T-helper 1 cell treated with Interleukin-12 subunit alpha and Interleukin-12 subunit beta and Interleukin-4 antibody, amounts not matched to agents 30 ng/mL and 1 ng/mL, for 36 hours (primary cell): ENCODE measurements around the gene GNAO1. TPM values are rescaled to one million over a fixed set of nuclear protein-coding genes. Genes with fewer than 3 reads are reported as not detected.

Experiments used
- intact Hi-C: fragments of 100-400 bp; cut with micrococcal nuclease; formaldehyde crosslinking; loops from one replicate; pipeline ENCODE4 v1.15.1; 2024
- total RNA-seq: library from RNA; stranded (reverse); gene quantifications from 2 replicates; pipeline ENCODE4 v1.2.3, GENCODE V29; 2022

The GNAO1 gene
- total RNA-seq, 1 donor from 2014 or later, result 2.1 TPM

DNA sequence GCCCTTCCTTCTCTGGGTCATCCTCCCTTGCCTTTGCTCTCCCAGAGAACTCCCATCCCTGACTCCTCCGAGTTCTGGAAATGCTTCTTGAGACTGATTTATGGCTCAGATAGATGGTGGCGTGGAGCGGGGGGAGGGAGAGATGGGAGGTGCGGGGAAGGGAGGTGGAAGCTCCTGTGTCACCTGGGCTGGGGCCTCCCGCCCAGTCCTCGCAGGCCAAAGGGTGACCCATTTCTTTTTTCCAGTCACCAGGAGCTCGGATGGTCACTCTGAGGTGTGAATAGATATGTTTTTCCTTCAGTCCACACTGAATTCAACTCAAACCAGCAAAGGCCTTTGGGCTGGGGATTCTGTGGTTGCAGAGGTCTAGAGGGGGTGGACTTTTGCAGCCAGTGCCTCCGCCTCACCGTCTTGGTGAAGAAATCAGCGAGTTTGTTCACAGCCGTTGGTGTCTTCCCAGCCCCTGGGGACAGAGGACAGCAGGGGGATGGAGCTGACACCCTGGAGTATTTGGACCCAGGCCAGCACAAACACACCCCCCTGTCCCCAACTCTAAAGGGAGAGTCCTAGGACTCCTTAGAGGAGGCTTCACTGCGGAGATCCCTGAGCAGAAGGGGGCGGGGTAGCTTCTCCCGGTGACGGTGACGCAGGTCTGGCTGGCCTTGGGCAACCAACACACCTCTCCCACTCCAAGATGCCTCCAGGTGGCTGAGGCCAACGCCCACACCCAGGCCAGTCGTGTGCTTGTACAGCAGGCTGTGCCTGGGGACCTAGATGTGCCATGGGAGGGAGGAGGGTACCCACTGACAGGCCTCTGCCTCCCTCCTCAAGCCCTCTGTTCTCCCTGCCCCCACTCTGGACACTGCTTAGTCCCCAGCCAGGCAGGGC, 153.5 kb downstream of the GNAO1 start:
- intact Hi-C loops, result no loop called here

DNA sequence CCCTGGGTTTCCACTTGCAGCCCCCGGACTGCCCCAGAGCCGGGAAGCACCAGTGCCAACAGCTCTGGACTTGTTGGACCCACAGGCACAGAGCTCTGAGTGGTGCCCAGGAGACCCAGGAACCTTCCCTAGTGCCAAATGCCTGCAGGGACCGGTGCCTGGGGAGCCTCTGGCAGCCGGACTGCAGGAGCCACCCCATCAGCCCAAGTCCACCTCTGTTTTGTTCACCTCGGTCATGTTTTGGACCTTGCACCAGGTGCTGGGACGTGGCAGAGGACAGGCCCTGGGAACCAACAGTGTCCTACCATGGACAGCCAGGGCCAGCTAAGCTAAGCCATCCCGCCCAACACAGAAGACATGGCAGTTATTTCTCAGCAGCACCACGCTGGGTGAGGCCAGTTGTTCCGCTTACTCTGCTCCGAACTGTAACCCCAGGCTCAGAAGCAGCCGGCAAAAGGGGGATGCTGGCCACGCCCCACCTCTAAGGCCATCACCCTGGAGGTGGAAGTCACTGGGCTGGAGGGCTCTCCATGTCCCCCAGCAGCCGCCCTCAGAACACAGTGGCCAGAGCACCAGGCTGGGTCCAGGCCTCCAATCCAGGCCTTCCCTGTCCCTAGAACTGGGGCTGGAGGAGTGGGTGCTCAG, 154.2 kb downstream of the GNAO1 start:
- intact Hi-C loops, result no loop called here

- intact Hi-C loops, result no loop called here
Measured at GRCh38 chr16:56346131-56346890, 155.0 kb downstream of the GNAO1 start.

DNA sequence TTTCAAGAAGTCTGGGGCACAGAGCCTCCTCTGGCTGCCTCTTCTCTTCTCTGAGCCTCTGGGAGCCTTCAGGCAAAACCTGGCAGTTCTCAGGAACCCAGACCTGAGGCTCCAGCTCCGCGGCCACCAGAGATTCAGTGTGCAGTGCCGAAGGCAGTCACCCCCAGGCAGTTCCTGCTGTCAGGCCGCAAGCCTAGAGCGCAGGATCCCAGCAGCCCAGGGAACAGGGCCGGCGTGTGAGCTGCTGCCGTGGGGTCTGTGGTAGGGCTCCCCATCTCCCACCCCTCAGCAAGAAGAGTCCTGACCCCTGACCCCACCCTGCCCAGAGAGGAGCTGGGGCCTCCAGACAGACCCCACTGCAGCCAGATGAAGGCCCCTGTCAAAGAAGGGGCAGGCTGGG, 155.9 kb downstream of the GNAO1 start:
- intact Hi-C loops, result no loop called here

DNA sequence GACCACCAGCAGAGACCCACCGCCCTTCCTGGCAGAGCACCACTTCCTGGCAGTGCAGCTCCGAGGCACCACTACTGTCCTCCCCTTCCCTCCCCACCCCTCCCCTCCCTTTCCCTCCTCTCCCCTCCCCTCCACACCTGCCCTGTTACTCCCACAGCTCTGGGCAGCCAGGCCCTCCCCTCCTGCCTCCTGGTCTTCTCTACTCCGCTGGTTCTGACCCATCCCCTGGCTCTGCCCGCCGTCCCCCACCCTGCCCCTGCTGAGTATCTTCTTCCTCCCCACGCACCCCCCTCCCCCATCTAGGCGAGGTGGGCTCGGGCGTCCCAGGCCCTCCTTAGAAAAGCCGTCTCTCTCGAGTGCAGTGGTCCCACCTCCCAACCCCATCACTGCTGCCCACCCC, 156.4 kb downstream of the GNAO1 start:
- intact Hi-C loops, result no loop called here

- intact Hi-C loops, result no loop called here
Measured at GRCh38 chr16:56348168-56349085, 157.1 kb downstream of the GNAO1 start.

GRCh38 chr16:56349086-56349415, 157.8 kb downstream of the GNAO1 start:
- intact Hi-C loops, result no loop called here

- intact Hi-C loops, result no loop called here
Measured at GRCh38 chr16:56349711-56350161, 158.4 kb downstream of the GNAO1 start.

DNA sequence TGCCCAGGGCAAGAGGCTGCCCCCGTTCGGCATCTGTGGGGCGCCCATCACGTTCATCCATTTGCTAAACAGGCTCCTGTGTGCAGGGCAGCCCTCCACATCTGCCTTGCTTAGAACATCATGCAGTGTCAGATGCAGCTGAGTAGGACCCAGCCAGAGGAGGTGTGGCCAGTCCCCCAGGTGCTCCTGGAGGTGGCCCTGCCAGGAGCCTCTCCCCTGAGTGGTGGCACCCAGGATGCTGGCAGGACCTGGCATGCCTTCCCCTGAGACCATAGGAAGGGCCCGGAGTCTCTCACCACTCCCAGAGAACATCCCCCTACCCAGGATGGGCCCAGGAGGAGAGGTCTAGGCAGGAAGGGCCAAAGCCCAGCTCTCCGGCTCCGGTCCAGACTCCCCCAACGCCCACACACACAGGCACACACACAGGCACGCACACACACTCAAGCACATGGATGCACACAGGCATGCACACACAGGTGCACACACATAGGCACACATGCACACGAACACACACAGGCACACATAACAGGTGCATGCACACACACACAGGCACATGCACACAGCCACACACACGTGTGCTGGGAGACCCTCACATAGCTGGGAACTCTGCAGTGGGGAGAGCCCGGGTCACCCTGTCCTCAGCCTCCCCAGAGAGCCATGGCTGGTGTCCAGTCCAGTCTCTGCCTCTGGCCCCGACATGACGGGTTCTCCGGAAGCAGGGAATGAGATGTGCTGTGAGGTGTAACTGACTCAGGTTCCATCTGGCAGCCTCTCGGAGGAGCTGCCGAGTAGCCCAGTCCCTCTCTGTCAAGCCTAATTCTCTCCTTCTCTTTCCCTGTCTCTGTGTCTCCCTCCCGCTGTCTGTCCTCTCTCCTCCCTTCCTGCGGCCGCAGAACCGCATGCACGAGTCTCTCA, 159.5 kb downstream of the GNAO1 start:
- intact Hi-C loops, result no loop called here

DNA sequence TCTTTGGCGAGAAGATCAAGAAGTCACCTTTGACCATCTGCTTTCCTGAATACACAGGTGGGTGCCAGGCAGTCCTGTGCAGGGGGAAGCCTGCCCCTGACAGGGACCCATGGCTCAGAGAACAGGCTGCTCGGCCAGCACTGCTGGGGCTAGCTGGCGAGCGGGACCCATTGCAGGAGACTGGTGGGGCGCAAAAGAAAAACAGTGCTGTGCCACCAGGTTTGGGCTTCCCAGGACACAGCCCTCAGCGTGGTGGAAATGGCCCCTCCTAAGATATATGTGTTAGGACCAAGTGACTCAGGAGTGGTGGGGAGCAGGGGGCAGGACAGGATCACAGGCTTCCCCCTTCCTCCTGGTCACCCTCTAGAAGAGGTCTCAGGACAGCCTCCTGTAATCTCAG, 160.2 kb downstream of the GNAO1 start:
- intact Hi-C loops, result no loop called here

GRCh38 chr16:56352351-56353053, 161.2 kb downstream of the GNAO1 start:
- intact Hi-C loops, result no loop called here

GRCh38 chr16:56353054-56353921, 162.0 kb downstream of the GNAO1 start:
- intact Hi-C loops, result no loop called here

GRCh38 chr16:56354016-56354415, 162.7 kb downstream of the GNAO1 start:
- intact Hi-C loops, result no loop called here

GRCh38 chr16:56354746-56355145, 163.5 kb downstream of the GNAO1 start:
- intact Hi-C loops, result loop anchor here (5.0 kb wide), 4 partner anchors 328 to 1183 kb away; partner anchors contain the start of genes CCDC102A and MT1X

GRCh38 chr16:56355221-56355620, 163.9 kb downstream of the GNAO1 start:
- intact Hi-C loops, result loop anchor here (5.0 kb wide), 4 partner anchors 327 to 1182 kb away; partner anchors contain the start of genes CCDC102A and MT1X

DNA sequence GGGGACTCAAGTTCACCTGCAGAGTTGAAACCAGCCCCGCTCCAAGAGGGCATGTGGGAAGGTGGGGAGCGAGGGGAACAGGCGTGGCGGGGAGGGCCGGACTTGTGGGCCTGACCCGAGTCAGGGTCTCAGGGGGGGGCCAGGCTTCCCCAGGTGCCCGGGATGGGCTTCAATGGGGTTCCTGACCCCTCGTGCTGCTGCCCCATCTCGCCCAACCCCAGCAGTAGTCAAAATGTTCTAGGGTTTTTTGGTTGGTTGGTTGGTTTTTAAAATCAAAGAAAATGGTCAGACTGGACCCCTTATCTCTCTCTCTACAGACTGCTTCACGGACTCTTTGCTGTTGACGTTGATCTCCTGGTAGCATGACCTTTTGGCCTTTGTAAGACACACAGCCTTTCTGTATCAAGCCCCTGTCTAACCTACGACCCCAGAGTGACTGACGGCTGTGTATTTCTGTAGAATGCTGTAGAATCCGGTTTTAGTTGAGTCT, 164.5 kb downstream of the GNAO1 start:
- intact Hi-C loops, result loop anchor here (2.0 to 5.0 kb wide), 7 partner anchors 157 to 1181 kb away; partner anchors contain the start of genes CCDC102A, MT1X, PSME3IP1 and RSPRY1
